Stimulated activated CD4-positive, alpha-beta T cell treated with anti-CD3 and anti-CD28 coated beads, Interleukin-2, amount 100 ng/mL, for 24 hours (primary cell): ENCODE data around the gene MGLL.
A peak's percentile ranks its signal among the peaks of the same experiment; 100 is the strongest.

Experiments used
- DNase-seq, 2 donors: peaks; one replicate each; pipeline ENCODE4 v3.0.0-alpha.2; 2020

MGLL gene

DNA sequence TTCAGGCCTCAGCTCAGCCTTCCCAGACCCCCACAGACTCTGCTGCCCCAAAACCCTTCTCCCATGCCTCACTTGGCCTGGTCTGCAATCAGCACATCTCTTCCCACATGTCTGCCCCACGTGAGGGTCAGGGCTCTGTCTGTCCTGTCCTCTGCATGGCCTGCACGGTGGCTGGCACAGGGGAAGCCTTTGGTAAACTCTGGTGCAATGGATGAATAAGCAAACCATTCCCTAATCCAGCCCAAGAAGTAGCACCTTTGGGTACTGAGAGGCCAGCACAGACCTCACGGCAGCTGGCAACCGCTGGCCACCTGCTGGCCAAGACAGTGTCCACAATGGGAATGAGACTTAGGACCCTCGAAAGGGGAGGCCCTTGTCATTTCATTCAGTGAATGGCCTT is 121.9 kb downstream of the MGLL start:
- DNase-seq = no peak

DNA sequence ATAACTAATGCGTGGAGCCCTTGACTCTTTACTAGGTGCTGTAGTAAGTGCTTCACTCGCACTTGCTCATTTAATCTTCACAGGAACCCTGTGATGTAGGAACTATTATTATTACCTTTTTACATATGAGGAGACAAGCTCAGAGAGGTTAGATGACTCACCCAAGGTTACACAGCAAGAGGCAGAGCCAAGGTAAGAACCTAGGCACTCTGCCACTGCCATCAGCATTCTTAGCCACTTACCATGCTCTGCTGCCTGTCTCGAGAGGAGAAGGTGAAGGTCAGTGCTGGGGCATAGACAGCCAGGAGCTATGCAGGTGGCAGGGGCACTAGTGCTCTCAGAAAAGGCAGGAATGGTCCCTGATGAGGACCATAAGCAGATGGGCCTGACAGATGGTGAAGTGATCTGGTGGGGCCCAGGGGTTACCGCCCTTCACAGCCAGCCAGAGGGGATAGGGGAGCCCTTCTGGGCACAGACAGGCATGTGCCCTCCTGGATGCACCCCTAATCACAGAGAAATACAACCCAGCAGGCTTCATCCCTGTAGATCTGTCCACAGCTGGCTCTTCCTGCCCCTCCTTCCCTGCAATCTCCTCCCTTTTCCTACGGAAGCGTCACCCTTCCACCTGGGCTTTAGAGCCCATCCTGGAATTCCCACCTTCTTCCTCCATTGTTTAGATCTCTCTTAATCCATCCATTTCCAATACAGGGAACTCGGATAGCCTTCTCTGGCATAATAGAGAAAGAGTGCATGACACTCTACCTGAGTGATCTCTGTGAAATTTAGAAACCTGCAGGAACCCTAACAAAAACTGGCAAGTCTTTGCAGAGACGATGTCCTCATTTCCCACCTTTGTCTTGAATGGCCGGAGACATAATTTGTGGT is 122.7 kb downstream of the MGLL start:
- no peak for DNase-seq

DNA sequence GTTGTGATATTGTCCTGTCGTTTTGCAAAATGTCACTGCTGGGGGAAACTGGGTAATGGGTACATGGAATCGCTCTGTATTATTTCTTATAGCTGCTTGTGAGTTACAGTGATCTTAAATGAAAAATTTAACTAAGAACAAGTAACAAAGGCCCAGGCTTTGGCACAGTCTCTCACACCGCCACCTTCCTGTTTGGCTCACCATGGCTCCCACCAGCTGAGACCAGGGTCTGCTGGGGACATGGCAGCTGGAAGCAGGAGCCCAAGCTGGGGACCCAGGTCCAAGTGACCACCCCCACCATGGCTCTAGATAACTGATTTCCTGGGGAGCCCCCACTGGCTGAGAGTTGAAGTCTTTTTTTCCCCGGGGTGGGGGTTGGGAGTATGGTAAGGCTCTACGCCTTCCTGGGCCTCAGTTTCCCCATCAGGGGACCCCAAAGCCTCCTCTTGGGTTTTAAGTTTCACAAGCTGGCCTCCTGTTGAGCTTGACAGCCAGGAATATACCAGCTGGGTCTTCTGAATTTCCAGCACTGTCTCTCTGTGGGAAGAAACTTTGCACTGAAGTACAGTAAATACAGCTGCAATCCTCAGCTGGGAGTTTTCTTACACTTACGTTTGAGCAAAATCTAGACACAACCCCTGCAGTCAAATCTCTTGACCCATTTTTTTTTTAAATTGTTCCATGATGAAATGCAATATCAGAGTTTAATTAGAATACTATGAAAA is 123.5 kb downstream of the MGLL start:
- DNase-seq = no peak

- DNase-seq = no peak
Observed at GRCh38 chr3:127698286-127698685, 124.0 kb downstream of the MGLL start.

GRCh38 chr3:127697551-127698240 is 124.6 kb downstream of the MGLL start:
- DNase-seq = peak; percentile 44 to 49

- peak in 1 of 2 donors; percentile 45 for DNase-seq
Observed at GRCh38 chr3:127694467-127695215, 127.7 kb downstream of the MGLL start.

- no peak for DNase-seq
Observed at GRCh38 chr3:127693336-127693843, 128.9 kb downstream of the MGLL start.

GRCh38 chr3:127692501-127693335 is 129.6 kb downstream of the MGLL start:
- DNase-seq = no peak

- DNase-seq = no peak
Observed at GRCh38 chr3:127691974-127692373, 130.3 kb downstream of the MGLL start.

DNA sequence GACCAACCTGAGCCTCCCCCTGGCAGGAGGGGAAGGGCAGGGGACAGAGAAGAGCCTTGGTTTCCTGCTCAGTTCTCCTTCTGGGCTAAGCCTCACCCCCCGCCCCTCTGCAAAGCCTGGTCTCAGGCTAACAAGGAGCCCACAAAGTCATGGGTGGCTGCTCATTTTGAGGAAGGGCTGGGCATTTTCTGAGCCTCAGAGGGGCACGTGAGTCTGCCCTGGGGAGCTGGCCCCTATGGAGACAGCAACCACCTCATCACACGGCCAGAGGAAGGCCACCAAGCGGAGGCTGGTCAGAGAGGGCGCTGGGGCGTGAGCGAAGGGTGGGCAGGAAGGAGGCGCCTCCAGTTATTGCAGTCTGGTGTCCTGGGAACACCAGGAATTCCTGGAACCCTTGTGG is 130.8 kb downstream of the MGLL start:
- no peak for DNase-seq

GRCh38 chr3:127690823-127691452 is 131.4 kb downstream of the MGLL start:
- DNase-seq = no peak

- no peak for DNase-seq
Observed at GRCh38 chr3:127690106-127690505, 132.2 kb downstream of the MGLL start.

DNA sequence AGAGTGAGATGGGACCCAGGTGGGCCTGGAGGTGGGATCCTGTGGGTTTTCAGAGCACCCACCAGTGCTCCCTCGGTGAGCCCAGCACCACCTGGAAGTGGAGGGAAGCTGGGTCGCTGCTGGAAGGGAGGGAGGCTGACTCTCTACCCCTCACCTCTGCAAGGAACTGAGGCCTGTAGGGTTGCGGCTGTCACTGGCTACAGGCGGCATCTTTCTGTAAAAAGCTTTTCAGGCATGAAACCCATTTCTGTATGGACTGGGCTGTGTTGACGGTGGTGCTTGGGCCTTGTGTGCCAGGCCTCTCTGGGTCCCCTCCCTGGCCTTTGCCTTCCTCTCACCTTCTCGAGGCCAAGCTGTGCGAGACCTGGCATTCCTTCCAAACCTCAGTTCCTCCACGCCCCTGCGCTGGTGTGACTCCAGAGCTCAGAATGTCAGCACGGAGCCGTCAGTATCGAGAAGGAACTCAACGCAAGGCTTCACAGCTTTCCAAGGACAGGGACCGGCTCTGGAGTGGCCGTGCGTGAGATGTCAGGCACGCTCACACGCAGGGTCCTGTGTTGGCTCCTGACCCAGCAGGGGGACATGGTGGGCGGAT is 133.0 kb downstream of the MGLL start:
- DNase-seq = no peak

GRCh38 chr3:127688416-127689265 is 133.7 kb downstream of the MGLL start:
- DNase-seq = no peak

GRCh38 chr3:127688022-127688415 is 134.3 kb downstream of the MGLL start:
- DNase-seq = no peak

- no peak for DNase-seq
Observed at GRCh38 chr3:127687228-127687737, 135.0 kb downstream of the MGLL start.

GRCh38 chr3:127686512-127686894 is 135.8 kb downstream of the MGLL start:
- DNase-seq = no peak

- no peak for DNase-seq
Observed at GRCh38 chr3:127685708-127686511, 136.4 kb downstream of the MGLL start.
